ENCODE results near the gene FARSB.
"Not testable (repeated sequence)": the region's sequence is repeated elsewhere in the genome, so short reads cannot be mapped to it uniquely, and the experiment has no call there.

FARSB gene

DNA sequence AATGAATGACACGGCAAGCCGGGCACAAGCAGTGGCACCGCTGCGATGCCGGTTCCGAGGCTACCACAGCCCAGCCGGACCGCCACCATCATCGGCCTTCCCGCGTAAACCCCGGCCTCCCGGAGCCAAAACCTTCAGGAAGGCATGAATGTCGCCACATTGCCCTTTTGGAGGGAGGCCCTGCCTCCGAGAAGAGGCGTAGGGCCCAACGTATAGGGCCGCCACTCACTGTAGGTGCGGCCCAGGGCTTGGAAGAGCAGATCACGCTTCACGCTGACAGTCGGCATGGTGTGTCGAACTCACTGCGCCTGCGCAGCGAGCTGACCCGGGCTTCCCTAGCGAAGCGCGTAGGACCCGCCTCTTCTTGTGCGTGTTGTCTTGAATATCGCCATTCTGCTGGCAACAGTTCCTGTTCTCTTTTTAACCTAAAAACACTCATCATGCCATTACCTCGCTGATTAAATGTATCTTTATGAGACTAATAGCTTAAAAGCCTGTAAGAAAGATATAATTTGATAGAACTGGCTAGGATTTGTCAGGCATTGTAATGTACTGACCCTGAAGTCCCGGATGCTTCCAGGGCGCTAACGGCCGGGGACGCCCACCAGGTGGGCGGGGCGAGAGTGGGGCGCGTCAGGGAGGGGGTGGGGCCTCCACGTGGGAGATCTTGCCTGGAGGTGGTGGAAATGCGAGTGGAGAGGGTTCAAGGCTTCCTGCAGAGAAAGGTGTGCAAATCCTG lies at the start of gene FARSB:
Gene FARSB (minus strand): TSS at position 306 of the 739 bp plus-strand sequence. CDS start 19 bp downstream, at position 287.
- in situ Hi-C loops (cut with HindIII; ENCODE audit: low sequenced_read_pairs), result no loop called here

DNA sequence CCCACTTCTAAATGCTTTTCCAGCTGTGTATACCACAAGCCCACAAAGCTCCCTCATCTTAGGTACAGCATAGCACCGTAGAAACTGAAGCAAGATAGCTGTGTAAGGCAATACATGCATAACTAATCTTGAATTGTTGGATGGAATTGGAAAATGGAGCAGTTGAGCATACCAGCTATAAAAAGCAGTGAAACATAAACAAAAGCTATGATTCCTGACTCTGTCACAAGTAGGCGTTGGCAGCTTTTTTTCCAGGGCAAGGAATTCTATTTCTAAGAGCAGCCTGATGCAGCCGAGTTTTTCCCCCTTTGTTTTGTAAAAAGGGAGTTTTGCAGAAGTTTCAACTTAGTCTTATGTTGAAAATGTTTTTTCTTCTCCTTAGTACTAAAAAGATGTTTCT lies 48.0 kb upstream of the FARSB start:
- in situ Hi-C loops (cut with HindIII; ENCODE audit: low sequenced_read_pairs), result no loop called here

DNA sequence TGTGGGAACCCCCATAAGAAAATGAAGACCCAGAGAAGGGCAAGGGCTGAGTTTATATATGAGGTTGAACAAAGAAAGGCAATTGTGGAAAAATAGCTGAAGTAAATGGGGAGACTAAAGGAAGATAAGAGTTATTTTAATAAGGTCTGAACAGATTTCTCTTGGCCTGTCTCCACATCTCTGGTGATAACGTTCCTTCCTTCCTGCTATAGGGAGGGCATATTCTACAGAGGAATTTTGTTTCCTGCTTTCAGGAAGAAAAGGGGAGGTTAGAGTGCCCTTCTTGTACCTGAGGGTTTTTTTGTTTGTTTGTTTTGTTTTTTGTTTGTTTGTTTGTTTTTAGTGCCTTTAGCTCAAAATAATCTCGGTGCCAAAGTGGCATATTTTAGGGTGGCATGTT lies 47.2 kb upstream of the FARSB start:
- in situ Hi-C loops (cut with HindIII; ENCODE audit: low sequenced_read_pairs), result no loop called here

DNA sequence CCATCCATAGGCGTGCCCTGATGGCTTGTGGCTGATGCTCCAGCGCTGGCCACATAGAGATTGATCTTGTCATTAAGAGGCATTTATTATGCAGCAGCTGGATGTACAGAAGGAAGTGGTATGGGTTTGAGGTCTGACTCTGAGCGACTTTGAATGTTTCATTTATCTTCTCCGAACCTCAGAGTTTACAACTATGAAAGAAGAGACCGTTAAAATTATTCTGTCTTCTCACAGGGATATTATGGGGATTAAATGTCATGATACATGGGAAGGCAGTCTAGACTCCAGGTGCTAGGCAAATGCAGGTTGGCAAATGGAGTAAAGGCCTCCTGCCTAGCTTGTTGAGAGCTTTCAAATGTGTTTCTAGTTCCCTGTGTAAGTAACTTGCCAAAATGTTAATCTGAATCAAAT lies 45.8 kb upstream of the FARSB start:
- in situ Hi-C loops (cut with HindIII; ENCODE audit: low sequenced_read_pairs), result no loop called here

DNA sequence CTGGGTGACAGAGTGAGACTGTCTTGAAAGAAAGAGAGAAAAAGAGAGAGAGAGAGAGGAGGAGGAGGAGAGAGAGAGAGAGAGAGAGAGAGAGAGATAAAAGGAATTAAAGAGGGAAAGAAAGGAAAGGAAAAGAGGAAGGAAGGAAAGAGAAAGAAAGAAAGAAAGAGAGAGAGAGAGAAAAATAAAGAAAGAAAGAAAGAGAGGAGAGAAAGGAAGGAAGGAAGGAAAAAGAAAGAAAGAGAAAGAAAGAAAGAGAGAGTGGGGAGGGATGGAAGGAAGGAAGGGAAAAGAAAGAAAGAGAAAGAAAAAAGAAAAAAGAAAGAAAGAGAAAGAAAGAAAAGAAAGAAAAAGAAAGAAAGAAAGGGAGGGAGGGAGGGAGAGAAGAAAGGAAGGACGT lies 45.3 kb upstream of the FARSB start:
- in situ Hi-C loops (cut with HindIII; ENCODE audit: low sequenced_read_pairs), result no loop called here

DNA sequence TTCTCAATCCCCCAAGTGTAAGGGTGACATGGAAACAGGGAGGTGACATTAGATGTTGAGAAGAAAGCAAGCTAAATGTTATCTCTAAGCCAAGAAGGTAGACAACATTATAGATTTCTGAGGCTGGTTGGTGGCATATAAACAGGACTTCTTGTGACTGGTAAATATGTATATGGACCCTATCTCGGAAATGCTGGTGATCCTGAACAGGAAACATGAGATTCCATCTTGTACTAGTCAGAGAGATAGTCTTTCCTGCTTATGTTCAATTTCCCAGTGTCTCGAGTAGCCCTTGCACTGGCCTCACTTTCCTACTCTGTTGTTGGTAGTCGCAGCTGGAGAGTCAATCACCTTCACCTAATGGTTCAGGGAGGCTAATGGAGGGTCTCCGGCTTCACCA lies 42.4 kb upstream of the FARSB start:
- in situ Hi-C loops (cut with HindIII; ENCODE audit: low sequenced_read_pairs), result no loop called here

DNA sequence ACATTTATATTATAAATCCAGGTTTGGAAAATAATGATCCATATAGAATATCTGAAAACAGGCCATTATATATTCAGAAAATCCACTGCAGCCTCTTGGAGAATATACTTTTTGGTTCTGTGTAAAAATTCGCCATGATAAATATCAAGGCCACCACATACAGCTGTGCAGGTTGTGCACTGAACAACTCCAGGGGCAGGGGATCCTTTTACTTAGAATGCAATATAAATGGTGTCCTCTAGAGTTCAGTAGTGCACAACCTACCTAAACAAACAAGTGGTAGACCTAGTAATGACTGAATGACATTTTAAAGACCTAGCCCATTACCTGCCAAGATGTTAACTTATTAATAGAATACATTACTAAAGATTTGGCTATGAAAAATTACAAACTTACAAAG lies 37.9 kb upstream of the FARSB start:
- in situ Hi-C loops (cut with HindIII; ENCODE audit: low sequenced_read_pairs), result no loop called here

DNA sequence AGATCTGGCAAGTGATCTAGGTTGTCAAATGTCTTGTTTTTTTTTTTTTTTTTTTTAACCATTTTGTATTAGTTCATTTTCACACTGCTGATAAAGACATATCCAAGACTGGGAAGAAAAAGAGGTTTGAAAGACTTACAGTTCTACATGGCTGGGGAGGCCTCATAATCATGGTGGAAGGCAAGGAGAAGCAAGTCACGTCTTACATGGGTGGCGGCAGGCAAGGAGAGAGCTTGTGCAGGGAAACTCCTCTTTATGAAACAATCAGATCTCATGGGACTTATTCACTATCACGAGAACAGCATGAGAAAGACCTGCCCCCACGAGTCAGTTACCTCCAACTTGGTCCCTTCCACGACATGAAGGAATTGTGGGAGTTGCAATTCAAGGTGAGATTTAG lies 37.5 kb upstream of the FARSB start:
- in situ Hi-C loops (cut with HindIII; ENCODE audit: low sequenced_read_pairs), result not testable (repeated sequence)

DNA sequence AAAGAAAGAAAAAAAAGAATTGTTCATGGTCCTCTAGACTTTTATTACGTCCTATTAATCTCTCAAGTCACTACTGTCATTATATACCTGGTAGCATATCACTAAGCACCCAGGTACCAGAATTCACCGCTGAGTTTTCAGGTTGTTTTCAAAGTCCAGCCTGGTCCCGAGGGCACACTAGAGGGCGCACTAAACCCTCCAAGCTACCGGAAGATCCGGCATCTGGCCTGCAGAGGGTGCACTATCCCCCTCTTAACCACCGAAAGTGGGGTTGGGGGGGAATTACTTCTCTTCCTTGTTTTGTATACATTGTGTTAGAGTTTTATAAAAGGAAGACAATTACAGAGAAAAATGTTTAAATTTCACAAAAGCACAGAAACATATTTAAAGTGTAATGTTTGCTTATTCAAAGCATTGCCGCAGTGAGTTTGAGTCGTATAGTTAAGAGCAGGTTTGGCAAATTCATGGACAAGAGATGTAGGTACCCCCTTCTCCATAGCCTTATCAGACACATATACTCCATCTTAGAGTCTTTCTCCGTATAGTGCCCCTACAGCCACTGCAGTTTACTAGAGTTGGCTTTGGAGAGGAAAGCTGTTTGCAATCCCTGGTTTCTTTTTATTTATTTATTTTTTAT lies 34.8 kb upstream of the FARSB start:
- in situ Hi-C loops (cut with HindIII; ENCODE audit: low sequenced_read_pairs), result no loop called here

DNA sequence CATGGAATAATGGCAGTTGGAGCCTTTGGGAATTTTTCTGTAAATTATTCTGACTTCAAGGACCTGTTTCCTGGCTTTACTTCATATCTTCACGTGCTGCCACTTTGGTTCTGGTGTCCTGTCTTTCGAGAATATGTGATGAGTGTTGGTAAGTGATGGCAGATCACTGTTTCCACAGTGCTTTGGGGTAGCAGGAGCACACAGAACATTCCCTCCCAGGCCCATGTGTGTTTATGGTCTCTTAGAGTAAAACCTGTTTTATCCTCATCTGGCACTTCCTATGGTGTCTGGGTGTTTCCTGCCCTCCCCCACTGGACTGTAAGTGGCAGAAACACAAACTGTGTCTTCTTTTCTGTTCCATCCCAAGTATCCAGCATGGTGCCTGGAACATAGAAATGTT lies 33.4 kb upstream of the FARSB start:
- in situ Hi-C loops (cut with HindIII; ENCODE audit: low sequenced_read_pairs), result loop anchor here (5.0 to 10.0 kb wide), 2 partner anchors 65 to 73 kb away; no protein-coding TSS in a partner anchor

DNA sequence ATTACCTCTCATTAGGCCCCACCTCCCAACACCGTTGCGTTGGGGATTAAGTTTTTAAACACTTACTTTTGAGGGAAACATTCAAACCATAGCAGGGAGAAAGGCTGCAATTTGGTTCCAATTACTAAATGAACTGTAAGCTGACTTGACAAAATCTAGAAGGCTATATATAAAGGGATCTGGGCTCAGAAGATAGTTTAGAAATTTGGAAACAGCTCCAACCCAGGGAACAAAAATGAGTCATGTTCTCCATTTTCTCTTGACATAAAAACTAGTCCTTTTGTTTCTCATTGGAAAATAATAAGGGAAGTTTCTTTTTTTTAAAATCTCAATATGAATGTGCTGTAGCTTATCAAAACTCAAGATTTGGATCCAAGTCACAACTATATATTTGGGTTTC lies 33.0 kb upstream of the FARSB start:
- in situ Hi-C loops (cut with HindIII; ENCODE audit: low sequenced_read_pairs), result loop anchor here (5.0 to 10.0 kb wide), 2 partner anchors 64 to 73 kb away; no protein-coding TSS in a partner anchor

DNA sequence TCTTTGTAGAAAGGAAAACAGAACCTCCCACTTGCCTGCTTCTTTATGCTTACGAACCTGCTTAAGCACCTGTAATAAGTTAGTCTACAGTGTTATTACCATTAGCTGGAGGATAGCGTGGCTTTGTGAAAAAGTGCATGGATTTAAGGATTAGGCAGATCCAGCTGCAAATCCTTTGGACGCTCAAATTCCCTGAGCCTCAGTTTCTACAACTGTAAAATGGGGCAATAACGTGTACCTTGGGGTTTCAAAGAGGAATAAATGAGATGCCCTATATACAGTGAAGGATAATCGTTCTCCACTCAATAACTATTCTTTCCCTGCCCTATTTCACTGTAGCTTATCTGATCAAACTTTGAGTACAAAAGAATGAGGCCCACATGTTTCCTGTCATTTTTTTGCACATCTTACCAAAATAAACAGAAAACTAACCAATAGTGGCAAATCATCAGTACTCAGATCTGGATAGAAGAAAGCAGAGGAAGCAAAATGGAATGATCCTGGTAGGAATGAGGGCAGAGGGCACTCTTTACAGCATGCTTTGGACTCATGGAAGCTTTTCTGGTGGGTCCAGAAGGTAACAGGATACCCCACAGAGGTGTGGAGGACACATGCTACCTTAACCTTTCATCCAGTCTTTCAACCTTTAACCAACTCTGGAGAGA lies 30.3 kb upstream of the FARSB start:
- in situ Hi-C loops (cut with HindIII; ENCODE audit: low sequenced_read_pairs), result loop anchor here (5.0 to 10.0 kb wide), 2 partner anchors 61 to 76 kb away; no protein-coding TSS in a partner anchor

DNA sequence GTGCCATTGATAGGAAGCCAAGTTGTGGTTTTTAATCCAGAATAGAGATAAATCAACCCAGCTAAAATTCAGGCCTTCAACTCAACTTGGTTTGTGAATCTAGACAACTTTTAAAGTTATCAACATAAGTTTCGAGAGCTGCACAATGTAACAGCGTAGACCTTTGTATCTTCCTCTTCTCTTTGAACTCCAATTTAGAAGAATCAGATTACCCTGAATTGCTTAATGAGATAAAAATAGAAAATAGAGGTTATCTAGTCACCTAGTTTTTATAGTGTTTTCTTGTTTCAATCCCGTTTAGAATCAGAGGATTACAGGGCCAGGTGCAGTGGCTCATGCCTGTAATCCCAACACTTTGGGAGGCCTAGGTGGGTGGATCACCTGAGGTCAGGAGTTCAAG lies 27.9 kb upstream of the FARSB start:
- in situ Hi-C loops (cut with HindIII; ENCODE audit: low sequenced_read_pairs), result loop anchor here (10.0 kb wide), 1 partner anchor 59 kb away; no protein-coding TSS in a partner anchor

DNA sequence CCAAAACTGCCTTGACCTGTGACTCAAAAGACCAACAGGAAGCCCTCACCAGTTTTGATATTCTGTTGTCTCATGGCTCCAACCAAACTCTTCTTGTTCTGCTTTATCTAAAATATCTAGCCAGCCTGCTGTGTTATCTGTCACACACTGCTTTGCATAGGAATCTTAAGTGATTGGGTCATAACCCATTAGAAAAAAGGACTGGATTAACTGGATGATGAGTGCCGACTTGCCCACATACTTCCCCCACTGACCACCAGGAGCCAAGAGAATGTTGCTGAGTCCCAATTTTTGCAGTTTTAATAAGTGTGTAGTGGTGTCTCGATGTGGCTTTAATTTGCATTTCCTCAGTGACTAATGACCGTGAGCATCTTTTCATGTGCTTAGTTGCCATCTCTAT lies 22.1 kb upstream of the FARSB start:
- in situ Hi-C loops (cut with HindIII; ENCODE audit: low sequenced_read_pairs), result no loop called here

DNA sequence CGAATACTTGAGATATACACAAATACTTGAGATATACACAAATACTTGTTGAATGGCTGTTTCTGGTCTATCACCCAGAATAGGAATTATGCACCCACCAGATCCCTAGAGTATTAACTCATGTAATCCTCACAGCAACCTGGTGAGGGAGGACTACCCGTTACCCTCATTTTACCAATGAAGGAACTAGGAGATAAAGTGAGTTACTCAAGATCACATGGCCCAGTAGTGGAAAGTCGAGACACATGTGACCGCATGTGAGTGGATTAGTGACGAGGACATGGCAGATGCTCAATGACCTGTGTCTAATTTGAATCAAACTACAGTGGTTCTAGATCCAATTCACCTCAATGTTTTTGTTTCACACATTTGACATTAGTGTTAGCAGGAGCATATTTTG lies 18.0 kb upstream of the FARSB start:
- in situ Hi-C loops (cut with HindIII; ENCODE audit: low sequenced_read_pairs), result no loop called here

DNA sequence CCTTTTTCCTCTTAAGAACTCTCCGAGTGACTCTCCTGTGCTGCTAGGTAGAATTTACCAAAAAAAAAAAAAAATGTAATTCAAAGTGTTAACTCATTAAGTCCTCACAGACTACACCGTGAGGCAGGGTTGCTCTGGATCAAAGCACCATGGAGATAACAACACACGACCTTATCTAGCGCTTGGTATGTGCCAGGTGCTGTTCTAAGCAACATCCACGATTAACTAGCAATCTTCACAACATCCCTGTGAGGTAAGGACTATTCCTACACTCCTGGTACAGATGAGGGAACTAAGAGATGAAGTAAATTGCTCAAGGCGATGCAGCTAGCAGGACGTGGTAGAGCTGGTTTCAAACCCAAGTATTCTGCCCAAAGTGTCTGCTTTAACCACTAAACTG lies 17.4 kb upstream of the FARSB start:
- in situ Hi-C loops (cut with HindIII; ENCODE audit: low sequenced_read_pairs), result no loop called here

DNA sequence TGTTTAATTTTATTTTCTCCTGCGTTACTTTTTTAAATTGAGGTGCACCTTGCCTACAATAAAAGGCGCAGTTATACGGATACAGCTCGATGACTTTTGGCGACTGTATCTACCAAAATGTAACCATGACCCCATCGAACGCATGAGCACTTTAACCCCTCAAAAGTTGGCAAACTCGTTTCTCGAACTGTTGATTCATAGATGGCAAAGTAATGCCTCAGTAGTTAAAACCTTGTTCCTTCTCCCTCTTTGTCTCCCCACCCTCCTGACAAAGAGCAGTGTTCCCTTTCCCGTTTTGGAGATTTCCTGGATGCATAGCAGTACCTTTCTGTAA lies 16.1 kb upstream of the FARSB start:
- in situ Hi-C loops (cut with HindIII; ENCODE audit: low sequenced_read_pairs), result no loop called here

DNA sequence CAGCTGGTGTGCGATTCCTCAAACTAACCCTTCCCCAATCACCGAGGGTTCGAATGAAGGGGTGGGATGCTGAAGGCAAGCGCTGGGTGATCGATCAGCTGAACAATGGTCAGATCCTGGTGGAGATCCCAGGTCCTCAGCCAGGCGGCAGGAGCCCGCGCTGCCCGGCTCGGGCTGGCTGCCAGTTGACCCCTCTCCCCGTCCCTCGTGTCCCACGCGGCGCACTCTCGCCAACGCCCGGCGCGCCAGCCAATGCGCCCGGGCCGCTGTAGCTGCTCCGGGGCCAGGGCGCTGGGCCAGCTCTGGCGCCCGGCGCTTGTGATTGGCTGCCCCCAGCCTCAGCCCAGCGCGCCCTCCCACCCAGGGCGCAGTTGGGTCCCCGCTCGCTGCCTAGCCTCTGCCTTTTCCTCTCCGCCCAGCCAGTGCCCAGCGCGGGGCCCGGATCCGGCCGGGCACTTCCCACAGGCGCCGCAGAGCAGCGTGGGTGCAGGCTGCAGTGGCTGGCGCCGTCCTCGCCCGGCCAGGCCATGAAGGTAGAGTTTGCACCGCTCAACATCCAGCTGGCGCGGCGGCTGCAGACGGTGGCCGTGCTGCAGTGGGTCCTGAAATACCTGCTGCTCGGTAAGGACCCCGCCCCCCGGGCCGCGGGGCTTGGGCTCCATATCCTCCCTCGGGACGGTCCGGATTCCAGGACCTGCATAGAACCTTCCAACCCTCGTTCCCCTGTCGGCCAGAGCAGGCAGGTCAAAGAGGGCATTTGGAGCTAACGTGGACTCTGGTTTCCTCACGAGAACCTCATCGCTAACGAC lies 15.6 kb upstream of the FARSB start, which contains the start of gene MOGAT1:
Gene MOGAT1 (plus strand): TSS at position 400 of the 809 bp plus-strand sequence. CDS start 128 bp downstream, at position 528.
- in situ Hi-C loops (cut with HindIII; ENCODE audit: low sequenced_read_pairs), result no loop called here

DNA sequence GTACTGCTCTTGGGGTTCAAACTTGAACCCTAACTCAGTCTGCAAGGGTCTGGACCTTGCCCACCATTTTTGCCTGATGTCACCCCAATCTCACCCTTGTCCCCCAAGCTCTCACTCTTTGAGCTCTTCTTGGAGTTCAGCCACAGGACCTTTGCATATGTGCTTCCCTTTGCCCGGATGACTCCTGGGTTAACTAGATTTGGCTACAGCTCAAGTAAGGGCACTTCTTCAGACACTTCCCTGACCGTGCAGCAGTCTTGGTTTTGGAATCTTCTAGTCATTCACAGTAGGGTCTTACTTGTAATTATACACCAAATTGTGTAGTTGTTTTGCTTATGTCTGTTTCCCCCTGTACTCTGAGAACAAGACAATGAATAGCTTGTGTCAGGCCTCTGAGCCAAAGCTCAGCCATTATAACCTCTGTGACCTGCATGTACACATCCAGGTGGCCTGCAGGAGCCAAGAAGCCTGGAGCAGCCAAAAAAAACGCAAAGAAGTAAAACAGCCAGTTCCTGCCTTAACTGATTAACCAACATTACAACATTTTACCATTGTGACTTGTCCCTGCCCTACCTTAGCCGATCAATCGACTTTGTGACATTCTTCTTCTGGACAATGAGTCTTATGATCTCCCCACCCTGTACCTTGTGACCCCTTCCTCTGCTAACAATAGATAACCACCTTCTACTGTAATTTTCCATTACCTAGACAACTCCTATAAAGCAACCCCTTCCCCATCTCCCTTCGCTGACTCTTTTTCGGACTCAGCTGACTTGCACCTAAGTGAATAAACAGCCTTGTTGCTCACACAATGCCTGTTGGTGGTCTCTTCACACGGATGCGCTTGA lies 14.5 kb upstream of the FARSB start:
- in situ Hi-C loops (cut with HindIII; ENCODE audit: low sequenced_read_pairs), result no loop called here

DNA sequence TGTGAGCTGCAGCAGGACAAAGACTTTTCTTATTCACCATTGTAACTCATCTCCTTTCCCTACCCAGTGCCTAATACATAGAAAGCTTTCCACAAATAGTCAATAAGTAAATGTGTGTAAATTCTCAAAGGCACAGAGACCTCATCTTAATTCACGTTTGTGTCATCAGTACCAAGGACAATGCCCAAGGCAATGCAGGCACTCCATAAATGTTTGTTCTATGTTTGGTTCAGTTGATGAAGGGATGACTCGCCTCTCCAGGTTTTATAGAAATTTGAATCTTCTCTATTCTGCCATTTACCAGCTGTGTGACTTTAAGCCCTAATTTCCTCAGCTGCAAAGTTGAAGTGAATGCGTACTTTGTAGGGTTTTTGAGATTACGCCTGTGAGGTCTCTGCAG lies 13.5 kb upstream of the FARSB start:
- in situ Hi-C loops (cut with HindIII; ENCODE audit: low sequenced_read_pairs), result no loop called here
